HEK293 (cell line): ENCODE measurements around the gene SPIRE1.

ENCODE experiments used
- CTCF ChIA-PET: fragments of 350-600 bp; formaldehyde crosslinking; extraction: SDS; loops from one replicate; lab custom pipeline; 2021; ENCODE audit warnings: antibody characterized with exemption; lab: Yijun Ruan, JAX
- POLR2A ChIA-PET: fragments of 300-600 bp; formaldehyde crosslinking; extraction: SDS; loops from one replicate; lab custom pipeline; 2020; ENCODE audit warnings: antibody characterized with exemption, inconsistent platforms; lab: Yijun Ruan, JAX
- H3K27ac ChIP-seq: fragments of 200-500 bp; sonication (Bioruptor generic); 2 replicates; pipeline ENCODE4 v1.5.1; 2014; ENCODE audit warnings: low read depth, low read length, control low read depth, inconsistent platforms; ENCODE audit errors: extremely low read depth
- H3K36me3 ChIP-seq, 2 experiments: fragments of 200-500 bp in 1 of 2; sonication (Bioruptor generic) in 1 of 2; 1 replicate in 1 of 2; 2 replicates in 1 of 2; pipeline ENCODE4 v1.5.1; 2014 to 2017; ENCODE audit warnings: inconsistent platforms in 2 of 2, low read length in 2 of 2; ENCODE audit not compliant: control insufficient read depth in 2 of 2, insufficient read depth in 1 of 2
- H3K4me1 ChIP-seq: fragments of 200-500 bp; sonication (Bioruptor generic); 2 replicates; pipeline ENCODE4 v1.5.1; 2014; ENCODE audit warnings: mild to moderate bottlenecking, low read length, inconsistent platforms; ENCODE audit not compliant: control insufficient read depth, insufficient read depth
- H3K4me3 ChIP-seq: 2 replicates; pipeline ENCODE4 v1.5.1; 2011; ENCODE audit warnings: low read depth, mild to moderate bottlenecking, control low read depth, low read length, moderate library complexity
- H3K9me3 ChIP-seq: fragments of 200-500 bp; sonication (Bioruptor generic); 2 replicates; pipeline ENCODE4 v1.5.1; 2014; ENCODE audit warnings: low read depth, low read length, inconsistent platforms; ENCODE audit not compliant: control insufficient read depth, insufficient read depth
- GFI1B ChIP-seq: fragments of 450-650 bp; formaldehyde crosslinking; IDR thresholded peaks from 2 replicates; pipeline ENCODE4 v1.5.1; 2016; ENCODE audit warnings: missing biosample characterization, missing genetic modification characterization
- GLIS1 ChIP-seq: fragments of 450-650 bp; formaldehyde crosslinking; IDR thresholded peaks from 2 replicates; pipeline ENCODE4 v1.5.1; 2016; ENCODE audit warnings: missing biosample characterization, missing genetic modification characterization
- INSM2 ChIP-seq: fragments of 450-650 bp; formaldehyde crosslinking; IDR thresholded peaks from 2 replicates; pipeline ENCODE4 v1.5.1; 2016; ENCODE audit warnings: missing biosample characterization, missing genetic modification characterization
- KLF7 ChIP-seq: fragments of 450-650 bp; formaldehyde crosslinking; IDR thresholded peaks from 2 replicates; pipeline ENCODE4 v1.5.1; 2016; ENCODE audit warnings: missing biosample characterization, missing genetic modification characterization, borderline replicate concordance
- MEIS1 ChIP-seq: sonication (generic); formaldehyde crosslinking; IDR thresholded peaks from 2 replicates; pipeline ENCODE4 v1.8.1; 2022; ENCODE audit warnings: missing genetic modification reagents, mild to moderate bottlenecking, borderline replicate concordance
- PRDM1 ChIP-seq: fragments of 450-650 bp; formaldehyde crosslinking; IDR thresholded peaks from 2 replicates; pipeline ENCODE4; 2016; ENCODE audit warnings: missing biosample characterization, missing genetic modification characterization
- SCRT1 ChIP-seq: fragments of 450-650 bp; formaldehyde crosslinking; IDR thresholded peaks from 2 replicates; pipeline ENCODE4 v1.5.1; 2016; ENCODE audit warnings: missing biosample characterization, missing genetic modification characterization, borderline replicate concordance
- WT1 ChIP-seq: fragments of 450-650 bp; formaldehyde crosslinking; IDR thresholded peaks from 2 replicates; pipeline ENCODE4 v1.5.1; 2016; ENCODE audit warnings: missing biosample characterization, missing genetic modification characterization
- ZBTB1 ChIP-seq: fragments of 450-650 bp; formaldehyde crosslinking; IDR thresholded peaks from 2 replicates; pipeline ENCODE4 v1.5.1; 2016; ENCODE audit warnings: missing biosample characterization, missing genetic modification characterization
- ZBTB7A ChIP-seq: fragments of 450-650 bp; formaldehyde crosslinking; IDR thresholded peaks from 2 replicates; pipeline ENCODE4 v1.5.1; 2016; ENCODE audit warnings: low read depth, missing biosample characterization, missing genetic modification characterization
- ZFP3 ChIP-seq: fragments of 450-650 bp; formaldehyde crosslinking; IDR thresholded peaks from 2 replicates; pipeline ENCODE4 v1.5.1; 2016; ENCODE audit warnings: low read depth, missing biosample characterization, missing genetic modification characterization
- ZNF223 ChIP-seq: fragments of 450-650 bp; formaldehyde crosslinking; IDR thresholded peaks from 2 replicates; pipeline ENCODE4 v1.5.1; 2016; ENCODE audit warnings: missing biosample characterization, missing genetic modification characterization
- ZNF266 ChIP-seq: fragments of 450-650 bp; formaldehyde crosslinking; IDR thresholded peaks from 2 replicates; pipeline ENCODE4 v1.5.1; 2016; ENCODE audit warnings: missing biosample characterization, missing genetic modification characterization, low read depth
- ZNF311 ChIP-seq: fragments of 450-650 bp; formaldehyde crosslinking; IDR thresholded peaks from 2 replicates; pipeline ENCODE4 v1.5.1; 2017; ENCODE audit warnings: missing biosample characterization, missing genetic modification characterization, borderline replicate concordance
- ZNF324 ChIP-seq: fragments of 450-650 bp; formaldehyde crosslinking; IDR thresholded peaks from 2 replicates; pipeline ENCODE4 v1.5.1; 2016; ENCODE audit warnings: missing biosample characterization, missing genetic modification characterization
- ZNF488 ChIP-seq: fragments of 450-650 bp; formaldehyde crosslinking; IDR thresholded peaks from 2 replicates; pipeline ENCODE4 v1.5.1; 2016; ENCODE audit warnings: missing biosample characterization, missing genetic modification characterization
- ZNF514 ChIP-seq: fragments of 450-650 bp; formaldehyde crosslinking; IDR thresholded peaks from 2 replicates; pipeline ENCODE4 v1.5.1; 2016; ENCODE audit warnings: missing biosample characterization, missing genetic modification characterization
- ZNF521 ChIP-seq: fragments of 450-650 bp; formaldehyde crosslinking; IDR thresholded peaks from 2 replicates; pipeline ENCODE4 v1.5.1; 2017; ENCODE audit warnings: missing biosample characterization, mild to moderate bottlenecking, missing genetic modification characterization
- ZNF530 ChIP-seq: fragments of 450-650 bp; formaldehyde crosslinking; IDR thresholded peaks from 2 replicates; pipeline ENCODE4 v1.5.1; 2016; ENCODE audit warnings: low read depth, missing biosample characterization, missing genetic modification characterization
- ZNF560 ChIP-seq: fragments of 450-650 bp; formaldehyde crosslinking; IDR thresholded peaks from 2 replicates; pipeline ENCODE4 v1.5.1; 2017; ENCODE audit warnings: missing biosample characterization, missing genetic modification characterization, borderline replicate concordance
- ZNF624 ChIP-seq: fragments of 450-650 bp; formaldehyde crosslinking; IDR thresholded peaks from 2 replicates; pipeline ENCODE4 v1.5.1; 2017; ENCODE audit warnings: missing biosample characterization, missing genetic modification characterization
- ZNF654 ChIP-seq: fragments of 450-650 bp; formaldehyde crosslinking; IDR thresholded peaks from 2 replicates; pipeline ENCODE4 v1.5.1; 2016; ENCODE audit warnings: low read depth, missing biosample characterization, missing genetic modification characterization
- ZNF670 ChIP-seq: fragments of 450-650 bp; formaldehyde crosslinking; IDR thresholded peaks from 2 replicates; pipeline ENCODE4 v1.5.1; 2016; ENCODE audit warnings: missing biosample characterization, missing genetic modification characterization, low read depth
- ZNF777 ChIP-seq: fragments of 450-650 bp; formaldehyde crosslinking; IDR thresholded peaks from 2 replicates; pipeline ENCODE4 v1.5.1; 2017; ENCODE audit warnings: missing biosample characterization, missing genetic modification characterization, borderline replicate concordance
- TF ChIP-seq, protein P1 (sequence below): fragments of 450-650 bp; formaldehyde crosslinking; IDR thresholded peaks from 2 replicates; pipeline ENCODE4 v1.5.1; 2016; ENCODE audit warnings: missing biosample characterization, missing genetic modification characterization, low read depth
- TF ChIP-seq, protein P2 (sequence below): fragments of 450-650 bp; formaldehyde crosslinking; IDR thresholded peaks from 2 replicates; pipeline ENCODE4 v1.5.1; 2016; ENCODE audit warnings: missing biosample characterization, missing genetic modification characterization
- TF ChIP-seq, protein P3 (sequence below): fragments of 450-650 bp; formaldehyde crosslinking; IDR thresholded peaks from 2 replicates; pipeline ENCODE4 v1.5.1; 2016; ENCODE audit warnings: missing biosample characterization, missing genetic modification characterization

The SPIRE1 gene

DNA sequence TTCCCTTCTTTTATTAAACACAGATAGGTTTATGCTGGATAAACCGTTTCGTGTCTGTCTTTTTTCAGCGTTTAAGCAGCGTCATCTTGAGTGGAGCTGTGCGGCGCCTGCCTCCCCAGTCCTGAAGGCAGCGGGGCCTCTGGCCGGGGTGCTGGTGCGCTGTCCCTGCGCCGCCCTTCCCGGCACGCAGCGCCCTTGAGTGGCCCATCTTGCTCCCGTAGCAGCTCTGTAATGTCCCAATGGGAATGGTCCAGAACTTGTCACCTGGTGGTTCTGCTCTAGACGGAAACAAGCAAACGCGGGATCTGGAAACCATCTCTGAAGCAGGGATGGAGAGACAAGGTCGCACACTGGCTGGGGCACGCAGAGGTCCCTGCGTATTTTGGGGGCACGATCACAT, 225.7 kb downstream of the SPIRE1 start:
- CTCF ChIA-PET, result no interaction called here
- Histone ChIP-seq H3K4me3 (no peak overlapping the region), H3K9me3 (no peaks in the 10 kb centered on the region)

GRCh38 chr18:12431561-12431960, 226.3 kb downstream of the SPIRE1 start:
- Histone ChIP-seq H3K4me1 (no peaks in the 10 kb centered on the region), H3K9me3 (no peaks in the 10 kb centered on the region), H3K27ac (no peak overlapping the region), H3K36me3 (peaks cover 9 to 11% of the 10 kb centered on the region in 2 experiments; a peak in 2 of 3 replicates), H3K4me3 (no peak overlapping the region)
- TF ChIP-seq ZBTB1 (tag by site-specific recombination), result no peak
- no peak for TF ChIP-seq ZNF670 (tag by site-specific recombination)
- no peak for TF ChIP-seq GLIS1 (tag by site-specific recombination)
- no peak for TF ChIP-seq ZNF324 (tag by site-specific recombination)
- TF ChIP-seq, protein P1, sequence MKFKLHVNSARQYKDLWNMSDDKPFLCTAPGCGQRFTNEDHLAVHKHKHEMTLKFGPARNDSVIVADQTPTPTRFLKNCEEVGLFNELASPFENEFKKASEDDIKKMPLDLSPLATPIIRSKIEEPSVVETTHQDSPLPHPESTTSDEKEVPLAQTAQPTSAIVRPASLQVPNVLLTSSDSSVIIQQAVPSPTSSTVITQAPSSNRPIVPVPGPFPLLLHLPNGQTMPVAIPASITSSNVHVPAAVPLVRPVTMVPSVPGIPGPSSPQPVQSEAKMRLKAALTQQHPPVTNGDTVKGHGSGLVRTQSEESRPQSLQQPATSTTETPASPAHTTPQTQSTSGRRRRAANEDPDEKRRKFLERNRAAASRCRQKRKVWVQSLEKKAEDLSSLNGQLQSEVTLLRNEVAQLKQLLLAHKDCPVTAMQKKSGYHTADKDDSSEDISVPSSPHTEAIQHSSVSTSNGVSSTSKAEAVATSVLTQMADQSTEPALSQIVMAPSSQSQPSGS, result no peak
- TF ChIP-seq ZNF521 (tag by site-specific recombination), result no peak
- no peak for TF ChIP-seq ZNF266
- TF ChIP-seq, protein P2, sequence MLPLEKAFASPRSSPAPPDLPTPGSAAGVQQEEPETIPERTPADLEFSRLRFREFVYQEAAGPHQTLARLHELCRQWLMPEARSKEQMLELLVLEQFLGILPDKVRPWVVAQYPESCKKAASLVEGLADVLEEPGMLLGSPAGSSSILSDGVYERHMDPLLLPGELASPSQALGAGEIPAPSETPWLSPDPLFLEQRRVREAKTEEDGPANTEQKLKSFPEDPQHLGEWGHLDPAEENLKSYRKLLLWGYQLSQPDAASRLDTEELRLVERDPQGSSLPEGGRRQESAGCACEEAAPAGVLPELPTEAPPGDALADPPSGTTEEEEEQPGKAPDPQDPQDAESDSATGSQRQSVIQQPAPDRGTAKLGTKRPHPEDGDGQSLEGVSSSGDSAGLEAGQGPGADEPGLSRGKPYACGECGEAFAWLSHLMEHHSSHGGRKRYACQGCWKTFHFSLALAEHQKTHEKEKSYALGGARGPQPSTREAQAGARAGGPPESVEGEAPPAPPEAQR, result no peak
- TF ChIP-seq ZNF514 (tag by site-specific recombination), result no peak
- no peak for TF ChIP-seq ZNF654 (tag by site-specific recombination)
- ChIA-PET CTCF (no interaction called here), POLR2A (no interaction called here)

More for the DNA sequence above, 225.7 kb downstream of the SPIRE1 start:
- no peaks in the 10 kb centered on the region for H3K4me1 ChIP-seq
- no peak for TF ChIP-seq ZFP3 (tag by site-specific recombination)
- TF ChIP-seq WT1 (tag by site-specific recombination), result no peak
- no peak for TF ChIP-seq ZBTB7A (tag by site-specific recombination)
- no peak for TF ChIP-seq ZNF530 (tag by site-specific recombination)
- TF ChIP-seq ZNF560 (tag by site-specific recombination), result no peak
- TF ChIP-seq MEIS1, result no peak
- no peak for TF ChIP-seq ZBTB1 (tag by site-specific recombination)
- no peak for TF ChIP-seq SCRT1
- TF ChIP-seq ZNF223 (tag by site-specific recombination), result no peak
- no peak for TF ChIP-seq ZNF777
- TF ChIP-seq PRDM1 (tag by site-specific recombination), result no peak
- no peak for TF ChIP-seq GFI1B (tag by site-specific recombination)
- TF ChIP-seq, protein P3, sequence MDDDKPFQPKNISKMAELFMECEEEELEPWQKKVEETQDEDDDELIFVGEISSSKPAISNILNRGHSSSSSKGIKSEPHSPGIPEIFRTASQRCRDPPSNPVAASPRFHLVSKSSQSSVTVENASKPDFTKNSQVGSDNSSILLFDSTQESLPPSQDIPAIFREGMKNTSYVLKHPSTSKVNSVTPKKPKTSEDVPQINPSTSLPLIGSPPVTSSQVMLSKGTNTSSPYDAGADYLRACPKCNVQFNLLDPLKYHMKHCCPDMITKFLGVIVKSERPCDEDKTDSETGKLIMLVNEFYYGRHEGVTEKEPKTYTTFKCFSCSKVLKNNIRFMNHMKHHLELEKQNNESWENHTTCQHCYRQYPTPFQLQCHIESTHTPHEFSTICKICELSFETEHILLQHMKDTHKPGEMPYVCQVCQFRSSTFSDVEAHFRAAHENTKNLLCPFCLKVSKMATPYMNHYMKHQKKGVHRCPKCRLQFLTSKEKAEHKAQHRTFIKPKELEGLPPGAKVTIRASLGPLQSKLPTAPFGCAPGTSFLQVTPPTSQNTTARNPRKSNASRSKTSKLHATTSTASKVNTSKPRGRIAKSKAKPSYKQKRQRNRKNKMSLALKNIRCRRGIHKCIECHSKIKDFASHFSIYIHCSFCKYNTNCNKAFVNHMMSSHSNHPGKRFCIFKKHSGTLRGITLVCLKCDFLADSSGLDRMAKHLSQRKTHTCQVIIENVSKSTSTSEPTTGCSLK (tag by site-specific recombination), result no peak
- TF ChIP-seq ZNF311 (tag by site-specific recombination), result no peak
- TF ChIP-seq ZNF488 (tag by site-specific recombination), result no peak
- no peak for TF ChIP-seq INSM2 (tag by site-specific recombination)
- TF ChIP-seq ZNF624 (tag by site-specific recombination), result no peak
- no peak for TF ChIP-seq ZNF670 (tag by site-specific recombination)
- no peak for TF ChIP-seq KLF7 (tag by site-specific recombination)
- no peak overlapping the region for H3K27ac ChIP-seq
- POLR2A ChIA-PET, result no interaction called here
- peaks cover 8 to 9% of the 10 kb centered on the region in 2 experiments; a peak in 2 of 3 replicates for H3K36me3 ChIP-seq
